COLO668 (cell line): ENCODE results near the gene JPH2.

Experiments
- DNase-seq: peaks from one replicate; lab custom pipeline; 2025; ENCODE audit not compliant: unreplicated experiment; lab: John Stamatoyannopoulos, UW

The JPH2 gene

GRCh38 chr20:44187772-44188709, 1.1 kb upstream of the JPH2 start:
- no peak for DNase-seq

GRCh38 chr20:44186674-44187053, 324 bp downstream of the JPH2 start:
- DNase-seq = no peak

- no peak for DNase-seq
Measured at GRCh38 chr20:44186201-44186600, 787 bp downstream of the JPH2 start.

GRCh38 chr20:44185574-44185973, 1.4 kb downstream of the JPH2 start:
- DNase-seq = no peak

- no peak for DNase-seq
Measured at GRCh38 chr20:44183282-44183681, 3.7 kb downstream of the JPH2 start.

- no peak for DNase-seq
Measured at GRCh38 chr20:44182863-44183262, 4.1 kb downstream of the JPH2 start.

GRCh38 chr20:44182135-44182765, 4.7 kb downstream of the JPH2 start:
- no peak for DNase-seq

- no peak for DNase-seq
Measured at GRCh38 chr20:44181611-44182010, 5.4 kb downstream of the JPH2 start.

- no peak for DNase-seq
Measured at GRCh38 chr20:44180814-44181213, 6.2 kb downstream of the JPH2 start.

GRCh38 chr20:44176833-44177534, 10.0 kb downstream of the JPH2 start:
- DNase-seq = no peak

GRCh38 chr20:44174996-44175765, 11.8 kb downstream of the JPH2 start:
- no peak for DNase-seq

GRCh38 chr20:44173846-44174245, 13.1 kb downstream of the JPH2 start:
- no peak for DNase-seq

- DNase-seq = no peak
Measured at GRCh38 chr20:44173116-44173515, 13.9 kb downstream of the JPH2 start.

- no peak for DNase-seq
Measured at GRCh38 chr20:44172572-44172950, 14.4 kb downstream of the JPH2 start.

GRCh38 chr20:44171775-44172571, 15.0 kb downstream of the JPH2 start:
- no peak for DNase-seq

GRCh38 chr20:44170816-44171410, 16.1 kb downstream of the JPH2 start:
- no peak for DNase-seq

GRCh38 chr20:44167736-44168135, 19.3 kb downstream of the JPH2 start:
- DNase-seq = no peak

- DNase-seq = no peak
Measured at GRCh38 chr20:44166477-44166876, 20.5 kb downstream of the JPH2 start.

- no peak for DNase-seq
Measured at GRCh38 chr20:44166008-44166407, 21.0 kb downstream of the JPH2 start.

GRCh38 chr20:44160133-44160532, 26.9 kb downstream of the JPH2 start:
- no peak for DNase-seq
